ENCODE measurements around the gene PTPA. TPM values are rescaled to one million over a fixed set of nuclear protein-coding genes. Genes with fewer than 3 reads are reported as not detected.

The PTPA gene
- total and polyA plus RNA-seq, 9 of the 15 experiments (the other 6 are each of a cell fraction or from before 2014, with no cell fraction given), result 1.7 to 121 (median 72.6) TPM

GRCh38 chr9:129139233-129139992, 28.2 kb downstream of the PTPA start (continued):
- TF ChIP-seq, protein P1, sequence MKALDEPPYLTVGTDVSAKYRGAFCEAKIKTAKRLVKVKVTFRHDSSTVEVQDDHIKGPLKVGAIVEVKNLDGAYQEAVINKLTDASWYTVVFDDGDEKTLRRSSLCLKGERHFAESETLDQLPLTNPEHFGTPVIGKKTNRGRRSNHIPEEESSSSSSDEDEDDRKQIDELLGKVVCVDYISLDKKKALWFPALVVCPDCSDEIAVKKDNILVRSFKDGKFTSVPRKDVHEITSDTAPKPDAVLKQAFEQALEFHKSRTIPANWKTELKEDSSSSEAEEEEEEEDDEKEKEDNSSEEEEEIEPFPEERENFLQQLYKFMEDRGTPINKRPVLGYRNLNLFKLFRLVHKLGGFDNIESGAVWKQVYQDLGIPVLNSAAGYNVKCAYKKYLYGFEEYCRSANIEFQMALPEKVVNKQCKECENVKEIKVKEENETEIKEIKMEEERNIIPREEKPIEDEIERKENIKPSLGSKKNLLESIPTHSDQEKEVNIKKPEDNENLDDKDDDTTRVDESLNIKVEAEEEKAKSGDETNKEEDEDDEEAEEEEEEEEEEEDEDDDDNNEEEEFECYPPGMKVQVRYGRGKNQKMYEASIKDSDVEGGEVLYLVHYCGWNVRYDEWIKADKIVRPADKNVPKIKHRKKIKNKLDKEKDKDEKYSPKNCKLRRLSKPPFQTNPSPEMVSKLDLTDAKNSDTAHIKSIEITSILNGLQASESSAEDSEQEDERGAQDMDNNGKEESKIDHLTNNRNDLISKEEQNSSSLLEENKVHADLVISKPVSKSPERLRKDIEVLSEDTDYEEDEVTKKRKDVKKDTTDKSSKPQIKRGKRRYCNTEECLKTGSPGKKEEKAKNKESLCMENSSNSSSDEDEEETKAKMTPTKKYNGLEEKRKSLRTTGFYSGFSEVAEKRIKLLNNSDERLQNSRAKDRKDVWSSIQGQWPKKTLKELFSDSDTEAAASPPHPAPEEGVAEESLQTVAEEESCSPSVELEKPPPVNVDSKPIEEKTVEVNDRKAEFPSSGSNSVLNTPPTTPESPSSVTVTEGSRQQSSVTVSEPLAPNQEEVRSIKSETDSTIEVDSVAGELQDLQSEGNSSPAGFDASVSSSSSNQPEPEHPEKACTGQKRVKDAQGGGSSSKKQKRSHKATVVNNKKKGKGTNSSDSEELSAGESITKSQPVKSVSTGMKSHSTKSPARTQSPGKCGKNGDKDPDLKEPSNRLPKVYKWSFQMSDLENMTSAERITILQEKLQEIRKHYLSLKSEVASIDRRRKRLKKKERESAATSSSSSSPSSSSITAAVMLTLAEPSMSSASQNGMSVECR (CRISPR knock-in tag; IDR thresholded peaks at IDR 0.05), result peak; percentile 57
- no peak for TF ChIP-seq NUFIP1 (IDR thresholded peaks at IDR 0.05; ENCODE audit: partially characterized antibody)
- TF ChIP-seq ZKSCAN8 (CRISPR knock-in tag; IDR thresholded peaks at IDR 0.05), result no peak
- no peak for TF ChIP-seq NCOA2 (IDR thresholded peaks at IDR 0.05; ENCODE audit: partially characterized antibody in 2 of 2)
- no peak for TF ChIP-seq FOSL1 (tag; conservative IDR thresholded peaks at IDR 0.05)
- TF ChIP-seq CBX5 (IDR thresholded peaks at IDR 0.05; ENCODE audit: borderline replicate concordance, low read depth), result peak; percentile 55; the same call in 1 of the 2 replicates
- no peak for TF ChIP-seq ZBTB5 (IDR thresholded peaks at IDR 0.05)
- TF ChIP-seq ESRRB (CRISPR knock-in tag; IDR thresholded peaks at IDR 0.05; ENCODE audit: borderline replicate concordance), result no peak
- TF ChIP-seq RNF2 (IDR thresholded peaks at IDR 0.05), result no peak
- no peak for TF ChIP-seq IRF2 (CRISPR knock-in tag; IDR thresholded peaks at IDR 0.05)
- TF ChIP-seq HIVEP1 (CRISPR knock-in tag; IDR thresholded peaks at IDR 0.05), result no peak
- TF ChIP-seq MTA3 (IDR thresholded peaks at IDR 0.05; ENCODE audit: borderline replicate concordance), result peak; percentile 51; the same call in 1 of the 2 replicates
- TF ChIP-seq, protein P2, sequence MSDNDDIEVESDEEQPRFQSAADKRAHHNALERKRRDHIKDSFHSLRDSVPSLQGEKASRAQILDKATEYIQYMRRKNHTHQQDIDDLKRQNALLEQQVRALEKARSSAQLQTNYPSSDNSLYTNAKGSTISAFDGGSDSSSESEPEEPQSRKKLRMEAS (CRISPR knock-in tag; IDR thresholded peaks at IDR 0.05), result peak; percentile 95
- TF ChIP-seq ZNF311 (CRISPR knock-in tag; IDR thresholded peaks at IDR 0.05), result no peak
- no peak for TF ChIP-seq KAT7 (CRISPR knock-in tag; IDR thresholded peaks at IDR 0.05; ENCODE audit: borderline replicate concordance)
- peak; percentile 24; the same call in 1 of the 2 replicates for TF ChIP-seq ZNF384 (IDR thresholded peaks at IDR 0.05; ENCODE audit: low read depth, low read length)
